B cell (primary cell): ENCODE measurements around the gene SLC48A1.

Source experiments
- EZH2 ChIP-seq: IDR thresholded peaks from 2 replicates; pipeline ENCODE4 v1.6.1; 2012; ENCODE audit warnings: borderline replicate concordance, low read depth, mild to moderate bottlenecking, moderate library complexity, low read length; ENCODE audit not compliant: insufficient read depth, poor library complexity, severe bottlenecking
- TF ChIP-seq, protein P1 (sequence below): fragments of 200-600 bp; IDR thresholded peaks from one replicate; pipeline ENCODE4 v1.8.0; 2022; ENCODE audit warnings: antibody characterized with exemption, mild to moderate bottlenecking

- TF ChIP-seq, protein P1, sequence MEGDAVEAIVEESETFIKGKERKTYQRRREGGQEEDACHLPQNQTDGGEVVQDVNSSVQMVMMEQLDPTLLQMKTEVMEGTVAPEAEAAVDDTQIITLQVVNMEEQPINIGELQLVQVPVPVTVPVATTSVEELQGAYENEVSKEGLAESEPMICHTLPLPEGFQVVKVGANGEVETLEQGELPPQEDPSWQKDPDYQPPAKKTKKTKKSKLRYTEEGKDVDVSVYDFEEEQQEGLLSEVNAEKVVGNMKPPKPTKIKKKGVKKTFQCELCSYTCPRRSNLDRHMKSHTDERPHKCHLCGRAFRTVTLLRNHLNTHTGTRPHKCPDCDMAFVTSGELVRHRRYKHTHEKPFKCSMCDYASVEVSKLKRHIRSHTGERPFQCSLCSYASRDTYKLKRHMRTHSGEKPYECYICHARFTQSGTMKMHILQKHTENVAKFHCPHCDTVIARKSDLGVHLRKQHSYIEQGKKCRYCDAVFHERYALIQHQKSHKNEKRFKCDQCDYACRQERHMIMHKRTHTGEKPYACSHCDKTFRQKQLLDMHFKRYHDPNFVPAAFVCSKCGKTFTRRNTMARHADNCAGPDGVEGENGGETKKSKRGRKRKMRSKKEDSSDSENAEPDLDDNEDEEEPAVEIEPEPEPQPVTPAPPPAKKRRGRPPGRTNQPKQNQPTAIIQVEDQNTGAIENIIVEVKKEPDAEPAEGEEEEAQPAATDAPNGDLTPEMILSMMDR = no peak
- no peak for TF ChIP-seq EZH2
Measured at GRCh38 chr12:47740606-47741339, 32.3 kb upstream of the SLC48A1 start.
